WTC11 (cell line): Measurements from ENCODE around the gene DTL. TPM values are rescaled to one million over a fixed set of nuclear protein-coding genes. Genes with fewer than 3 reads are reported as not detected.

Experiments used
- ATAC-seq: fragments of 200-7000 bp; cut with Tn5 transposase; 2 replicates; pipeline ENCODE4 v1.10.0; 2021; ENCODE audit warnings: mild to moderate bottlenecking, moderate library complexity
- CTCF ChIA-PET: fragments of 300-600 bp; sonication (Branson Sonifier 250); formaldehyde crosslinking; loops from one replicate; lab custom pipeline; 2021; ENCODE audit warnings: antibody characterized with exemption; lab: Charles Lee
- POLR2A ChIA-PET: fragments of 350-600 bp; sonication (Branson Sonifier 250); formaldehyde crosslinking; loops from one replicate; lab custom pipeline; 2021; ENCODE audit warnings: antibody characterized with exemption; lab: Charles Lee
- DNase-seq: peaks from one replicate; pipeline ENCODE4 v3.0.0; 2021; ENCODE audit warnings: low spot score
- H3K27ac Mint-ChIP-seq: 2 replicates; pipeline ENCODE4 v1.8.0; 2021; ENCODE audit warnings: mixed read lengths
- H3K27me3 Mint-ChIP-seq: 2 replicates; pipeline ENCODE4 v1.8.0; 2021; ENCODE audit warnings: low read depth, mild to moderate bottlenecking, moderate library complexity, mixed read lengths
- H3K36me3 Mint-ChIP-seq: 2 replicates; pipeline ENCODE4 v1.8.0; 2021; ENCODE audit warnings: mixed read lengths
- H3K4me1 Mint-ChIP-seq: 2 replicates; pipeline ENCODE4 v1.8.0; 2022; ENCODE audit warnings: mixed read lengths
- H3K4me3 Mint-ChIP-seq: 2 replicates; pipeline ENCODE4 v1.8.0; 2021; ENCODE audit warnings: mild to moderate bottlenecking, moderate library complexity, mixed read lengths
- H3K9me3 Mint-ChIP-seq: 2 replicates; pipeline ENCODE4 v1.8.0; 2021; ENCODE audit warnings: mixed read lengths
- CREB1 ChIP-seq: sonication (generic); formaldehyde crosslinking; IDR thresholded peaks from 2 replicates; pipeline ENCODE4 v1.8.0; 2023; ENCODE audit warnings: mild to moderate bottlenecking, missing genetic modification reagents
- ELF4 ChIP-seq: sonication (generic); formaldehyde crosslinking; IDR thresholded peaks from 2 replicates; pipeline ENCODE4 v1.8.1; 2022; ENCODE audit warnings: low read depth, mild to moderate bottlenecking, moderate library complexity, missing genetic modification reagents
- FOXK1 ChIP-seq: sonication (generic); formaldehyde crosslinking; IDR thresholded peaks from 2 replicates; pipeline ENCODE4 v1.8.0; 2022; ENCODE audit warnings: mild to moderate bottlenecking, moderate library complexity, missing genetic modification reagents
- GTF2I ChIP-seq: fragments of 250-450 bp; sonication (Bioruptor Pico); conservative IDR thresholded peaks from 2 replicates; pipeline ENCODE4 v1.4.0; 2021; ENCODE audit warnings: mild to moderate bottlenecking
- PRDM15 ChIP-seq: sonication (generic); formaldehyde crosslinking; IDR thresholded peaks from 2 replicates; pipeline ENCODE4 v1.8.0; 2022; ENCODE audit warnings: missing genetic modification reagents
- RORB ChIP-seq: fragments of 250-450 bp; sonication (Bioruptor Pico); IDR thresholded peaks from 2 replicates; pipeline ENCODE4 v1.9.0; 2021; ENCODE audit warnings: mild to moderate bottlenecking
- TEAD1 ChIP-seq: sonication (generic); formaldehyde crosslinking; IDR thresholded peaks from 2 replicates; pipeline ENCODE4 v1.8.0; 2022; ENCODE audit warnings: mild to moderate bottlenecking, missing genetic modification reagents
- TEAD4 ChIP-seq: sonication (generic); formaldehyde crosslinking; IDR thresholded peaks from 2 replicates; pipeline ENCODE4 v1.8.0; 2022; ENCODE audit warnings: mild to moderate bottlenecking, missing genetic modification reagents
- ZNF138 ChIP-seq: sonication (generic); formaldehyde crosslinking; conservative IDR thresholded peaks from 2 replicates; pipeline ENCODE4 v1.8.1; 2022; ENCODE audit warnings: mild to moderate bottlenecking, moderate library complexity, missing genetic modification reagents
- ZNF423 ChIP-seq: fragments of 250-450 bp; sonication (Bioruptor Pico); IDR thresholded peaks from 2 replicates; pipeline ENCODE4 v2.1.2; 2022; ENCODE audit warnings: mild to moderate bottlenecking, moderate library complexity
- total RNA-seq: library from RNA; stranded (reverse); gene quantifications from 3 replicates; pipeline ENCODE4 v1.2.3, GENCODE V29; 2021
- TF ChIP-seq, protein P1 (sequence below): sonication (generic); formaldehyde crosslinking; IDR thresholded peaks from 2 replicates; pipeline ENCODE4 v1.8.1; 2023; ENCODE audit warnings: mild to moderate bottlenecking, missing genetic modification reagents, moderate library complexity
- TF ChIP-seq, protein P2 (sequence below): fragments of 200-600 bp; IDR thresholded peaks from 2 replicates; pipeline ENCODE4 v1.8.0; 2022; ENCODE audit warnings: antibody characterized with exemption
- TF ChIP-seq, protein P3 (sequence below): sonication (generic); formaldehyde crosslinking; IDR thresholded peaks from 2 replicates; pipeline ENCODE4 v1.8.0; 2022; ENCODE audit warnings: mild to moderate bottlenecking, missing genetic modification reagents
- TF ChIP-seq, protein P4 (sequence below): sonication (generic); formaldehyde crosslinking; IDR thresholded peaks from 2 replicates; pipeline ENCODE4 v1.8.1; 2023; ENCODE audit warnings: mild to moderate bottlenecking, missing genetic modification reagents

Gene DTL
- total RNA-seq, 1 experiment from 2014 or later = 52.3 TPM

- peaks cover 14% of the 10 kb centered on the region for H3K36me3 Mint-ChIP-seq
- no peaks in the 10 kb centered on the region for H3K9me3 Mint-ChIP-seq
- CTCF ChIA-PET = interaction anchor here (1.4 kb wide), 1 partner anchor 25 kb away, joined by 11 read pairs; the partner anchor contains the start of genes DTL and INTS7
- TF ChIP-seq, protein P1, sequence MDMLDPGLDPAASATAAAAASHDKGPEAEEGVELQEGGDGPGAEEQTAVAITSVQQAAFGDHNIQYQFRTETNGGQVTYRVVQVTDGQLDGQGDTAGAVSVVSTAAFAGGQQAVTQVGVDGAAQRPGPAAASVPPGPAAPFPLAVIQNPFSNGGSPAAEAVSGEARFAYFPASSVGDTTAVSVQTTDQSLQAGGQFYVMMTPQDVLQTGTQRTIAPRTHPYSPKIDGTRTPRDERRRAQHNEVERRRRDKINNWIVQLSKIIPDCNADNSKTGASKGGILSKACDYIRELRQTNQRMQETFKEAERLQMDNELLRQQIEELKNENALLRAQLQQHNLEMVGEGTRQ (CRISPR knock-in tag) = no peak
- no peak for TF ChIP-seq ELF4 (CRISPR knock-in tag)
- ATAC-seq (no peak), DNase-seq (no peak)
- no peak overlapping the region for H3K27ac Mint-ChIP-seq
- H3K27me3 Mint-ChIP-seq = no peaks in the 10 kb centered on the region
- POLR2A ChIA-PET = no interaction called here
- no peak overlapping the region for H3K4me3 Mint-ChIP-seq
- H3K4me1 Mint-ChIP-seq = no peaks in the 10 kb centered on the region
Observed at GRCh38 chr1:212010004-212010403, 25.5 kb upstream of the DTL start.

- TF ChIP-seq, protein P1 (CRISPR knock-in tag) = no peak
- TF ChIP-seq, protein P2, sequence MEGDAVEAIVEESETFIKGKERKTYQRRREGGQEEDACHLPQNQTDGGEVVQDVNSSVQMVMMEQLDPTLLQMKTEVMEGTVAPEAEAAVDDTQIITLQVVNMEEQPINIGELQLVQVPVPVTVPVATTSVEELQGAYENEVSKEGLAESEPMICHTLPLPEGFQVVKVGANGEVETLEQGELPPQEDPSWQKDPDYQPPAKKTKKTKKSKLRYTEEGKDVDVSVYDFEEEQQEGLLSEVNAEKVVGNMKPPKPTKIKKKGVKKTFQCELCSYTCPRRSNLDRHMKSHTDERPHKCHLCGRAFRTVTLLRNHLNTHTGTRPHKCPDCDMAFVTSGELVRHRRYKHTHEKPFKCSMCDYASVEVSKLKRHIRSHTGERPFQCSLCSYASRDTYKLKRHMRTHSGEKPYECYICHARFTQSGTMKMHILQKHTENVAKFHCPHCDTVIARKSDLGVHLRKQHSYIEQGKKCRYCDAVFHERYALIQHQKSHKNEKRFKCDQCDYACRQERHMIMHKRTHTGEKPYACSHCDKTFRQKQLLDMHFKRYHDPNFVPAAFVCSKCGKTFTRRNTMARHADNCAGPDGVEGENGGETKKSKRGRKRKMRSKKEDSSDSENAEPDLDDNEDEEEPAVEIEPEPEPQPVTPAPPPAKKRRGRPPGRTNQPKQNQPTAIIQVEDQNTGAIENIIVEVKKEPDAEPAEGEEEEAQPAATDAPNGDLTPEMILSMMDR = peak; percentile 81
- TF ChIP-seq, protein P3, sequence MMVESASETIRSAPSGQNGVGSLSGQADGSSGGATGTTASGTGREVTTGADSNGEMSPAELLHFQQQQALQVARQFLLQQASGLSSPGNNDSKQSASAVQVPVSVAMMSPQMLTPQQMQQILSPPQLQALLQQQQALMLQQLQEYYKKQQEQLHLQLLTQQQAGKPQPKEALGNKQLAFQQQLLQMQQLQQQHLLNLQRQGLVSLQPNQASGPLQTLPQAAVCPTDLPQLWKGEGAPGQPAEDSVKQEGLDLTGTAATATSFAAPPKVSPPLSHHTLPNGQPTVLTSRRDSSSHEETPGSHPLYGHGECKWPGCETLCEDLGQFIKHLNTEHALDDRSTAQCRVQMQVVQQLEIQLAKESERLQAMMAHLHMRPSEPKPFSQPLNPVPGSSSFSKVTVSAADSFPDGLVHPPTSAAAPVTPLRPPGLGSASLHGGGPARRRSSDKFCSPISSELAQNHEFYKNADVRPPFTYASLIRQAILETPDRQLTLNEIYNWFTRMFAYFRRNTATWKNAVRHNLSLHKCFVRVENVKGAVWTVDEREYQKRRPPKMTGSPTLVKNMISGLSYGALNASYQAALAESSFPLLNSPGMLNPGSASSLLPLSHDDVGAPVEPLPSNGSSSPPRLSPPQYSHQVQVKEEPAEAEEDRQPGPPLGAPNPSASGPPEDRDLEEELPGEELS (CRISPR knock-in tag) = no peak
- TF ChIP-seq ZNF138 (CRISPR knock-in tag) (no peak), TEAD4 (CRISPR knock-in tag) (no peak)
- H3K36me3 Mint-ChIP-seq = peaks cover 31% of the 10 kb centered on the region
- DNase-seq (peak; percentile 70), ATAC-seq (peak; percentile 99)
- POLR2A ChIA-PET = no interaction called here
- CTCF ChIA-PET = interaction anchor here (2.2 kb wide), 1 partner anchor 23 kb away, joined by 17 read pairs; the partner anchor contains the start of genes DTL and INTS7
- H3K27ac Mint-ChIP-seq = no peak overlapping the region
- no peak overlapping the region for H3K4me3 Mint-ChIP-seq
- peaks cover 3% of the 10 kb centered on the region for H3K9me3 Mint-ChIP-seq
- no peaks in the 10 kb centered on the region for H3K27me3 Mint-ChIP-seq
- no peaks in the 10 kb centered on the region for H3K4me1 Mint-ChIP-seq
Observed at GRCh38 chr1:212012034-212012740, 23.4 kb upstream of the DTL start.

GRCh38 chr1:212013672-212014071, 21.9 kb upstream of the DTL start:
- no peak overlapping the region for H3K4me3 Mint-ChIP-seq
- H3K27me3 Mint-ChIP-seq = no peaks in the 10 kb centered on the region
- H3K27ac Mint-ChIP-seq = no peak overlapping the region
- CTCF ChIA-PET = interaction anchor here (0.7 to 2.2 kb wide), 2 partner anchors 22 to 247 kb away, joined by 3 to 17 read pairs; partner anchors contain the start of genes DTL and INTS7
- peaks cover 31% of the 10 kb centered on the region for H3K36me3 Mint-ChIP-seq
- no peaks in the 10 kb centered on the region for H3K4me1 Mint-ChIP-seq
- POLR2A ChIA-PET = no interaction called here
- no peak for DNase-seq
- peaks cover 3% of the 10 kb centered on the region for H3K9me3 Mint-ChIP-seq
- ATAC-seq = no peak
- no peak for TF ChIP-seq TEAD4 (CRISPR knock-in tag)
- TF ChIP-seq, all 79 proteins: peak for 0

DNA sequence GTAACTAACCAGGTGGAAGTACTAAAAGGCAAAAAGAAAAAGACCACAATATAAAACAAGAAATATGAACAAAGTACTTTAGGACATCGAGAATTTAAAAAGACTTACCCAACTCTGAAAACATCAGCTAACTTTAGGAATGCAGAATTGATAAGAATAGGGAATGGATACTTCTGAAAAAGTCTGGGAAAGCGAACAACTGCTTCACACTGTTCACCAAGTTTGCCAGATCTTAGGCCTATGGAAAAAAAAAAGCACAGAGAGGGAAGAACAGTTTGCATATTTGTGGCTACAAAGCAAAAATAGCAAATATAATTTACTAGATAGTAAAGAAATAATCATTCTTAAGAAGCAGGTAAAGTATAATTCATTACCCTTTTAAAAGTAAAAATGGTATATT, 14.6 kb upstream of the DTL start:
- POLR2A ChIA-PET = no interaction called here
- Mint-ChIP-seq H3K9me3 (peaks cover 24% of the 10 kb centered on the region), H3K4me3 (no peak overlapping the region), H3K4me1 (no peaks in the 10 kb centered on the region), H3K27me3 (no peaks in the 10 kb centered on the region), H3K27ac (no peak overlapping the region), H3K36me3 (peaks cover 27% of the 10 kb centered on the region)
- DNase-seq (no peak), ATAC-seq (no peak)
- CTCF ChIA-PET = interaction anchor here (1.2 kb wide), 1 partner anchor 14 kb away, joined by 7 read pairs; the partner anchor contains the start of genes DTL and INTS7
- TF ChIP-seq RORB (CRISPR knock-in tag) (no peak), TEAD1 (CRISPR knock-in tag) (no peak), TEAD4 (CRISPR knock-in tag) (no peak), ZNF423 (CRISPR knock-in tag) (no peak), CREB1 (CRISPR knock-in tag) (no peak), GTF2I (CRISPR knock-in tag) (no peak), PRDM15 (no peak), FOXK1 (no peak)
- TF ChIP-seq, protein P4, sequence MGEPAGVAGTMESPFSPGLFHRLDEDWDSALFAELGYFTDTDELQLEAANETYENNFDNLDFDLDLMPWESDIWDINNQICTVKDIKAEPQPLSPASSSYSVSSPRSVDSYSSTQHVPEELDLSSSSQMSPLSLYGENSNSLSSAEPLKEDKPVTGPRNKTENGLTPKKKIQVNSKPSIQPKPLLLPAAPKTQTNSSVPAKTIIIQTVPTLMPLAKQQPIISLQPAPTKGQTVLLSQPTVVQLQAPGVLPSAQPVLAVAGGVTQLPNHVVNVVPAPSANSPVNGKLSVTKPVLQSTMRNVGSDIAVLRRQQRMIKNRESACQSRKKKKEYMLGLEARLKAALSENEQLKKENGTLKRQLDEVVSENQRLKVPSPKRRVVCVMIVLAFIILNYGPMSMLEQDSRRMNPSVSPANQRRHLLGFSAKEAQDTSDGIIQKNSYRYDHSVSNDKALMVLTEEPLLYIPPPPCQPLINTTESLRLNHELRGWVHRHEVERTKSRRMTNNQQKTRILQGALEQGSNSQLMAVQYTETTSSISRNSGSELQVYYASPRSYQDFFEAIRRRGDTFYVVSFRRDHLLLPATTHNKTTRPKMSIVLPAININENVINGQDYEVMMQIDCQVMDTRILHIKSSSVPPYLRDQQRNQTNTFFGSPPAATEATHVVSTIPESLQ (CRISPR knock-in tag) = no peak
